ENCODE data around the gene DOHH.
A peak's percentile ranks its signal among the peaks of the same experiment; 100 is the strongest.

Gene DOHH

DNA sequence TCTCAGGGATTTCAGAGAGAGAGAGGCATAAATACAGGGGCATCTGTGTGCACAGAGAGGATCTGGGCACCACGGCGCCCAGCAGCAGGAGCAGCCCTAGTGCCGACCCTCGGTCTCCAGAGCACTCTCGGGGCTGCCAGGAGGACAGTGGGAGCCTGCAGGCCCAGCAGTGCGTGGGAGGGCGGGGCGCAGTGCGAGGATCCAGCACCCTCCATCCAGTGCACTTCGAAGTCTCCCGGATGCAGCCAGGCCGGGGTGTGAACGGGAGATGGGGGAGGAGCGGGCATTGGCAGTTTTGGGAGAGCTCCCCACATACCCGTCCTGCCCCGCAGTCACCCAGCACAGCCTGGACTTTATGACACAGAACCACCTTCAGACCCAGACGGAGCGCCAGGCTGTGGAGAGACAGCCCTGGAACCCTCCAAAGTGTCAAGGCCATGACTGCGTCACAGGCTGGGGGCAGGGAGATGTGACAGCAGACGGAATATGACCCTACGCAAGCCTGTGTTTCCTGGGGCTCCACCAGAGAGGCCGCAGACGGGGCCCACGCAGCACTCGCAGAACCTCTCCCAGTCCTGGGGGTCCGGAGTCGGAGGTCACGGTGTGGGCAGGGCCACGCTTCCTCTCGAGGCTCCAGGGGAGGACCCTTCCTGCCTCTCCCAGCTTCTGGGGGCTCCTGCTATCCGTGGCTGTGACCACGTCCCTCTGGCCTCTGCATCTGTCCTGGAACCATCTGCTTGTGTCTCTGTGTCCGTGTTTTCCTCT is 23.8 kb upstream of the DOHH start:
- TF ChIP-seq, protein P1, sequence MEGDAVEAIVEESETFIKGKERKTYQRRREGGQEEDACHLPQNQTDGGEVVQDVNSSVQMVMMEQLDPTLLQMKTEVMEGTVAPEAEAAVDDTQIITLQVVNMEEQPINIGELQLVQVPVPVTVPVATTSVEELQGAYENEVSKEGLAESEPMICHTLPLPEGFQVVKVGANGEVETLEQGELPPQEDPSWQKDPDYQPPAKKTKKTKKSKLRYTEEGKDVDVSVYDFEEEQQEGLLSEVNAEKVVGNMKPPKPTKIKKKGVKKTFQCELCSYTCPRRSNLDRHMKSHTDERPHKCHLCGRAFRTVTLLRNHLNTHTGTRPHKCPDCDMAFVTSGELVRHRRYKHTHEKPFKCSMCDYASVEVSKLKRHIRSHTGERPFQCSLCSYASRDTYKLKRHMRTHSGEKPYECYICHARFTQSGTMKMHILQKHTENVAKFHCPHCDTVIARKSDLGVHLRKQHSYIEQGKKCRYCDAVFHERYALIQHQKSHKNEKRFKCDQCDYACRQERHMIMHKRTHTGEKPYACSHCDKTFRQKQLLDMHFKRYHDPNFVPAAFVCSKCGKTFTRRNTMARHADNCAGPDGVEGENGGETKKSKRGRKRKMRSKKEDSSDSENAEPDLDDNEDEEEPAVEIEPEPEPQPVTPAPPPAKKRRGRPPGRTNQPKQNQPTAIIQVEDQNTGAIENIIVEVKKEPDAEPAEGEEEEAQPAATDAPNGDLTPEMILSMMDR (IDR thresholded peaks at IDR 0.05; ENCODE audit: low read depth, low read length) = no peak
- H3K9me3 ChIP-seq (ENCODE audit: severe bottlenecking) = no peaks in the 10 kb centered on the region
- no peak for DNase-seq
- H3K4me3 ChIP-seq (ENCODE audit: low read depth, low read length) = no peak overlapping the region
- no peaks in the 10 kb centered on the region for H3K27me3 ChIP-seq (ENCODE audit: insufficient read depth, low read depth, severe bottlenecking)
- no peak overlapping the region for H3K27ac ChIP-seq
- peaks cover 60% of the 10 kb centered on the region for H3K36me3 ChIP-seq

GRCh38 chr19:3523361-3524077 is 23.0 kb upstream of the DOHH start:
- no peak overlapping the region for H3K27ac ChIP-seq
- DNase-seq = no peak
- H3K4me3 ChIP-seq (ENCODE audit: low read depth, low read length) = no peak overlapping the region
- H3K27me3 ChIP-seq (ENCODE audit: insufficient read depth, low read depth, severe bottlenecking) = no peaks in the 10 kb centered on the region
- TF ChIP-seq, protein P1 (IDR thresholded peaks at IDR 0.05; ENCODE audit: low read depth, low read length) = no peak
- peaks cover 60% of the 10 kb centered on the region for H3K36me3 ChIP-seq
- H3K9me3 ChIP-seq (ENCODE audit: severe bottlenecking) = no peaks in the 10 kb centered on the region

DNA sequence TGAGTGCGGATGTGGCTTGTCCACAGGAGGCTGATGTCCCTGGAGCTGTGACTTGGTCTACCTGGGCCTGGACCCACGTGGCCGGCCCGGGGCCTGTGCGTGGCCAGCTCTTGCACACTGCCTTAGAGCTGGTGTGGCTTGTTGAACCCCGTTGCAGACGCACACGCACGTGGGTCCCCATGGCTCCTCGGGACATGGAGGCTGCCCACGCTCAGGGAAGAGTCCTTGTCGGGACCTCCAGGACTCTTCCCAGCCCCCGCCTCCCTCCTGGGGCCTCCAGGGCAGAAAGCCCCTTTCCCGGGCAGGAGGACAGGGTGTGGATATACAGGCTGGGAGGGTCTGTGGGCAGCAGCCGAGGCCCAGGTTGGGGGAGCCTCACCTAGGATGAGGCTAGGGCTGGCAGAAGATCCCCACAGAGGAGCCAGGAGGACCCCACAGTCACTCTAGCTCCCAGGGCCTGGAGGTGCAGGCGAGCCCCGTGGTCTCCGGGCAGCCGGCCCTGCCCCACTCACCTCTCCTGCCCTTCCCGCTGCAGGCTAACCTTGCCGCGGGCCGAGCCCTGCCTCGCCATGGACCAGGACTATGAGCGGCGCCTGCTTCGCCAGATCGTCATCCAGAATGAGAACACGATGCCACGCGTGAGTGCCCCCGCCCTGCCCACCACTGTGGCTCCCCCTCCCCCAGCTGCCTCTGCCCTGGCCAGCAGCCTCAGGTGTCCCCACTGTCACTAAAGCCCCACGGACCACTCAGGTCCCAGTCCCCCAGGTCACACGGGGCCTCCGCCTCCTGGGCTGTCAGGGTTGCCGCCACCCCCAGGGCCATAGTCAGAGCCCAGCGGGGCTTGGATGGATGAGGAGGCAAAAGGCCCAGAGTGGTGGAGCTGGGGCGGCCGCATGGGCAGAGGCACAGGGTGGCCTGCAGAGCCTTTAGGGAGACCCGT is 22.2 kb upstream of the DOHH start:
- Histone ChIP-seq H3K4me3 (ENCODE audit: low read depth, low read length) (no peak overlapping the region), H3K9me3 (ENCODE audit: severe bottlenecking) (no peaks in the 10 kb centered on the region), H3K27ac (no peak overlapping the region), H3K27me3 (ENCODE audit: insufficient read depth, low read depth, severe bottlenecking) (no peaks in the 10 kb centered on the region), H3K36me3 (peaks cover 54% of the 10 kb centered on the region)
- TF ChIP-seq, protein P1 (IDR thresholded peaks at IDR 0.05; ENCODE audit: low read depth, low read length) = no peak
- DNase-seq = no peak

DNA sequence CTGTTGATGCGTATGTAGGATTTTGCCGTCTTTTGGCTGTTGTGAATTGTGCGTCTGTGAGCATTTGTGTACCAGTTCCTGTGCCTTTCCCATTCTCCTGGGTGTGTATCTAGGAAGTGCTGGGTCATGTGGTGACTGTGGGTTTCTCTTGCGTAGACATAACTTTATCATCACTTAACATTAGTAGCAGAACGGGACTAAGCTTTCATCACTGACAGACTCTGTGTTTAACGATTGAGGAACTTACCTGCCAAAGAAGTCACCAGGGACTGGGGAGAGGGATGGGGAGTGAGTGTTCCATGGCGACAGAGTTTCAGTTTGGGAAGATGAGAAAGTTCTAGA is 20.6 kb upstream of the DOHH start:
- Histone ChIP-seq H3K27ac (no peak overlapping the region), H3K27me3 (ENCODE audit: insufficient read depth, low read depth, severe bottlenecking) (no peaks in the 10 kb centered on the region), H3K9me3 (ENCODE audit: severe bottlenecking) (no peaks in the 10 kb centered on the region), H3K4me3 (ENCODE audit: low read depth, low read length) (no peak overlapping the region), H3K36me3 (peaks cover 38% of the 10 kb centered on the region)
- TF ChIP-seq, protein P1 (IDR thresholded peaks at IDR 0.05; ENCODE audit: low read depth, low read length) = no peak
- DNase-seq = no peak

GRCh38 chr19:3520166-3521103 is 20.0 kb upstream of the DOHH start:
- Histone ChIP-seq H3K27me3 (ENCODE audit: insufficient read depth, low read depth, severe bottlenecking) (no peaks in the 10 kb centered on the region), H3K27ac (no peak overlapping the region), H3K9me3 (ENCODE audit: severe bottlenecking) (no peaks in the 10 kb centered on the region), H3K36me3 (peaks cover 34% of the 10 kb centered on the region), H3K4me3 (ENCODE audit: low read depth, low read length) (no peak overlapping the region)
- DNase-seq = no peak
- TF ChIP-seq, protein P1 (IDR thresholded peaks at IDR 0.05; ENCODE audit: low read depth, low read length) = 0 out of 2 replicates have a peak, but pooled peaks have one; percentile 22
